Calu3 (cell line): ENCODE data around the gene TRERF1. TPM values are rescaled to one million over a fixed set of nuclear protein-coding genes. Genes with fewer than 3 reads are reported as not detected.

Experiments
- BruUV-seq: library from RNA; stranded (reverse); fragments of 400-500 nt; replicated peaks from 2 replicates; lab custom pipeline; 2021; lab: Mats Ljungman, UMichigan
- CTCF ChIA-PET: fragments of 300-600 bp; sonication (Branson Sonifier 250); formaldehyde crosslinking; loops from one replicate; lab custom pipeline; 2022; ENCODE audit warnings: antibody characterized with exemption; lab: Charles Lee
- DNase-seq: peaks from one replicate; pipeline ENCODE4 v3.0.0; 2022
- H3K27ac Mint-ChIP-seq: one replicate; pipeline ENCODE4 v1.8.0; 2022; ENCODE audit warnings: mixed read lengths; ENCODE audit not compliant: unreplicated experiment
- H3K27me3 Mint-ChIP-seq: one replicate; pipeline ENCODE4 v1.8.0; 2022; ENCODE audit warnings: mixed read lengths; ENCODE audit not compliant: unreplicated experiment
- H3K36me3 Mint-ChIP-seq: one replicate; pipeline ENCODE4 v1.8.0; 2022; ENCODE audit warnings: mild to moderate bottlenecking, moderate library complexity, mixed read lengths; ENCODE audit not compliant: insufficient read depth, unreplicated experiment
- H3K4me1 Mint-ChIP-seq: one replicate; pipeline ENCODE4 v1.8.0; 2022; ENCODE audit warnings: mild to moderate bottlenecking, low read depth, mixed read lengths; ENCODE audit not compliant: unreplicated experiment
- H3K4me3 Mint-ChIP-seq: one replicate; pipeline ENCODE4 v1.8.0; 2022; ENCODE audit warnings: mild to moderate bottlenecking, low read depth, moderate library complexity, mixed read lengths; ENCODE audit not compliant: unreplicated experiment
- H3K9me3 Mint-ChIP-seq: one replicate; pipeline ENCODE4 v1.8.0; 2022; ENCODE audit warnings: low read depth, mixed read lengths; ENCODE audit not compliant: unreplicated experiment
- CTCF ChIP-seq: fragments of 200-600 bp; IDR thresholded peaks from one replicate; pipeline ENCODE4 v1.8.0; 2022; ENCODE audit warnings: antibody characterized with exemption; ENCODE audit not compliant: unreplicated experiment
- intact Hi-C: fragments of 100-400 bp; cut with micrococcal nuclease; formaldehyde crosslinking; loops from one replicate; pipeline ENCODE4 v1.10.0; 2022; ENCODE audit not compliant: unreplicated experiment
- total RNA-seq: library from RNA; stranded (reverse); gene quantifications from 2 replicates; pipeline ENCODE4 v1.2.3, GENCODE V29; 2022

TRERF1 gene
- total RNA-seq, 1 experiment from 2014 or later: 1.4 TPM

GRCh38 chr6:42394881-42395620, 56.7 kb downstream of the TRERF1 start:
- Mint-ChIP-seq H3K36me3 (no peaks in the 10 kb centered on the region), H3K27me3 (no peaks in the 10 kb centered on the region), H3K4me1 (no peaks in the 10 kb centered on the region), H3K4me3 (no peak overlapping the region), H3K27ac (no peak overlapping the region), H3K9me3 (no peaks in the 10 kb centered on the region)
- no peak for DNase-seq
- intact Hi-C loops: no loop called here
- no TSS peak for BruUV-seq
- CTCF ChIA-PET: no interaction called here
- TF ChIP-seq CTCF: no peak

DNA sequence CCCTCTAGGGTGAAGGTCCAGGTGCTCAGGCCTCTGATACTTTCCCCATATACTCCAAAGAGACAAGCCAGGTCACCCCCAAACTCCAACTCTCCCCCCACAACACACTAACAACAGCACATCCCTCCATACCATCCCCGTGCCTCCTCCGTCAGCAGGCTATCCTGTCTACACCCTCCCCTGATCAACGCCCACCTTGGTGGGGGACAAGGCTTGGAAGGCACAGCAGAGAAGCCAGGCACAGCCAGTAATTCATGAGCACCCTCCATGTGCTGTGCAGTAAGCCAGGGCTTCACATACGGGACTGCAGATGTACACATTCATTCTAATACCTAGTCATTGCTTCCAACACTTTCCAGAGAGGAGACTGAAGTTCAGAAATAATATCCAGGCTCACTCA, 57.6 kb downstream of the TRERF1 start:
- Mint-ChIP-seq H3K27me3 (no peaks in the 10 kb centered on the region), H3K27ac (no peak overlapping the region), H3K36me3 (no peaks in the 10 kb centered on the region), H3K4me3 (no peak overlapping the region), H3K4me1 (no peaks in the 10 kb centered on the region), H3K9me3 (no peaks in the 10 kb centered on the region)
- no peak for DNase-seq
- intact Hi-C loops: no loop called here
- CTCF ChIA-PET: no interaction called here
- BruUV-seq: no TSS peak
- TF ChIP-seq CTCF: no peak

- CTCF ChIA-PET: no interaction called here
These were observed 58.4 kb downstream of the TRERF1 start for GRCh38 chr6:42393339-42393738.

GRCh38 chr6:42392833-42393232, 58.9 kb downstream of the TRERF1 start:
- CTCF ChIA-PET: no interaction called here
- BruUV-seq: no TSS peak
- no peaks in the 10 kb centered on the region for H3K4me1 Mint-ChIP-seq

More at GRCh38 chr6:42393339-42393738, 58.4 kb downstream of the TRERF1 start:
- Mint-ChIP-seq H3K27me3 (no peaks in the 10 kb centered on the region), H3K27ac (no peak overlapping the region), H3K9me3 (no peaks in the 10 kb centered on the region), H3K4me3 (no peak overlapping the region), H3K4me1 (no peaks in the 10 kb centered on the region), H3K36me3 (no peaks in the 10 kb centered on the region)
- BruUV-seq: no TSS peak
- TF ChIP-seq CTCF: no peak
- DNase-seq: no peak
- intact Hi-C loops: no loop called here

More at GRCh38 chr6:42392833-42393232, 58.9 kb downstream of the TRERF1 start:
- H3K4me3 Mint-ChIP-seq: no peak overlapping the region
- no peaks in the 10 kb centered on the region for H3K9me3 Mint-ChIP-seq
- DNase-seq: no peak
- no peak overlapping the region for H3K27ac Mint-ChIP-seq
- no peaks in the 10 kb centered on the region for H3K36me3 Mint-ChIP-seq
- H3K27me3 Mint-ChIP-seq: no peaks in the 10 kb centered on the region
- TF ChIP-seq CTCF: no peak
- intact Hi-C loops: no loop called here
